Measurements from ENCODE around the gene DPP6.

Gene DPP6

GRCh38 chr7:154440651-154441050, 388.5 kb downstream of the DPP6 start:
- TF ChIP-seq CTCF (IDR thresholded peaks at IDR 0.05; ENCODE audit: low read depth, low read length), result no peak
- H3K27me3 ChIP-seq (ENCODE audit: insufficient read depth, low read depth, severe bottlenecking), result no peaks in the 10 kb centered on the region
- H3K27ac ChIP-seq, result no peak overlapping the region
- no peaks in the 10 kb centered on the region for H3K9me3 ChIP-seq (ENCODE audit: severe bottlenecking)
- DNase-seq, result peak; percentile 50
- H3K36me3 ChIP-seq, result no peaks in the 10 kb centered on the region
- no peak overlapping the region for H3K4me3 ChIP-seq (ENCODE audit: low read depth, low read length)

GRCh38 chr7:154441811-154442210, 389.6 kb downstream of the DPP6 start:
- Histone ChIP-seq H3K27ac (no peak overlapping the region), H3K36me3 (no peaks in the 10 kb centered on the region), H3K27me3 (ENCODE audit: insufficient read depth, low read depth, severe bottlenecking) (no peaks in the 10 kb centered on the region), H3K9me3 (ENCODE audit: severe bottlenecking) (no peaks in the 10 kb centered on the region), H3K4me3 (ENCODE audit: low read depth, low read length) (no peak overlapping the region)
- DNase-seq, result no peak
- TF ChIP-seq CTCF (IDR thresholded peaks at IDR 0.05; ENCODE audit: low read depth, low read length), result no peak

- Histone ChIP-seq H3K4me3 (ENCODE audit: low read depth, low read length) (no peak overlapping the region), H3K27ac (no peak overlapping the region), H3K36me3 (no peaks in the 10 kb centered on the region), H3K27me3 (ENCODE audit: insufficient read depth, low read depth, severe bottlenecking) (no peaks in the 10 kb centered on the region), H3K9me3 (ENCODE audit: severe bottlenecking) (no peaks in the 10 kb centered on the region)
- TF ChIP-seq CTCF (IDR thresholded peaks at IDR 0.05; ENCODE audit: low read depth, low read length), result no peak
- DNase-seq, result no peak
Measured at GRCh38 chr7:154442939-154443338, 390.7 kb downstream of the DPP6 start.

GRCh38 chr7:154450451-154450850, 398.3 kb downstream of the DPP6 start:
- Histone ChIP-seq H3K4me3 (ENCODE audit: low read depth, low read length) (no peak overlapping the region), H3K27ac (no peak overlapping the region), H3K27me3 (ENCODE audit: insufficient read depth, low read depth, severe bottlenecking) (no peaks in the 10 kb centered on the region), H3K9me3 (ENCODE audit: severe bottlenecking) (no peaks in the 10 kb centered on the region), H3K36me3 (no peaks in the 10 kb centered on the region)
- DNase-seq, result no peak
- no peak for TF ChIP-seq CTCF (IDR thresholded peaks at IDR 0.05; ENCODE audit: low read depth, low read length)

- Histone ChIP-seq H3K4me3 (ENCODE audit: low read depth, low read length) (no peak overlapping the region), H3K9me3 (ENCODE audit: severe bottlenecking) (no peaks in the 10 kb centered on the region), H3K27ac (no peak overlapping the region), H3K36me3 (no peaks in the 10 kb centered on the region), H3K27me3 (ENCODE audit: insufficient read depth, low read depth, severe bottlenecking) (no peaks in the 10 kb centered on the region)
- DNase-seq, result no peak
- no peak for TF ChIP-seq CTCF (IDR thresholded peaks at IDR 0.05; ENCODE audit: low read depth, low read length)
Measured at GRCh38 chr7:154451480-154452457, 399.6 kb downstream of the DPP6 start.
